ENCODE results near the gene PATL2.

GRCh38 chr15:44735482-44736180 is 24.5 kb upstream of the PATL2 start:
- TF ChIP-seq EZH2phosphoT487 (IDR thresholded peaks at IDR 0.05; ENCODE audit: low read depth, severe bottlenecking, unreplicated experiment) (no peak), CTCF (IDR thresholded peaks at IDR 0.05; ENCODE audit: poor library complexity) (no peak), EZH2 (IDR thresholded peaks at IDR 0.05; ENCODE audit: borderline replicate concordance) (no peak)

Data from hepatocyte (in vitro differentiated cells).